Naive thymus-derived CD4-positive, alpha-beta T cell (primary cell): Measurements from ENCODE around the gene EVPL. TPM values are rescaled to one million over a fixed set of nuclear protein-coding genes. Genes with fewer than 3 reads are reported as not detected.
"Not testable (repeated sequence)": the region's sequence is repeated elsewhere in the genome, so short reads cannot be mapped to it uniquely, and the experiment has no call there.

Experiments used
- ATAC-seq: fragments of 150-1000 bp; cut with Tn5 transposase; 2 replicates; pipeline ENCODE4 v1.10.0; 2021; ENCODE audit warnings: mild to moderate bottlenecking, moderate library complexity
- CTCF ChIA-PET: fragments of 350-600 bp; sonication (Branson Sonifier 250); formaldehyde crosslinking; loops from one replicate; lab custom pipeline; 2021; ENCODE audit warnings: antibody characterized with exemption; lab: Charles Lee
- POLR2A ChIA-PET: fragments of 350-600 bp; sonication (Branson Sonifier 250); formaldehyde crosslinking; loops from one replicate; lab custom pipeline; 2021; ENCODE audit warnings: antibody characterized with exemption, inconsistent platforms; lab: Charles Lee
- DNase-seq, 9 donors: peaks; one replicate each; pipeline versions ENCODE4 v3.0.0 to v3.0.0-alpha.2; 2020 to 2022; ENCODE audit warnings: mixed read lengths in 1 of 9
- H3K27ac ChIP-seq: one replicate; pipeline ENCODE4 v1.7.0; 2013; ENCODE audit warnings: mild to moderate bottlenecking, low read depth, low read length, moderate library complexity
- H3K27me3 ChIP-seq, 2 donors: one replicate each; pipeline ENCODE4 v1.7.0; 2013; ENCODE audit warnings: low read length in 2 of 2, mild to moderate bottlenecking in 2 of 2, moderate library complexity in 2 of 2; ENCODE audit not compliant: control insufficient read depth in 2 of 2, insufficient read depth in 2 of 2
- H3K36me3 ChIP-seq, 3 experiments: 1 replicate in 2 of 3; 2 replicates in 1 of 3; pipeline ENCODE4 v1.7.0; 2013; ENCODE audit warnings: low read length in 3 of 3, mild to moderate bottlenecking in 3 of 3, moderate library complexity in 1 of 3; ENCODE audit not compliant: insufficient read depth in 3 of 3, control insufficient read depth in 2 of 3
- H3K4me1 ChIP-seq, 2 donors: one replicate each; pipeline ENCODE4 v1.7.0; 2013; ENCODE audit warnings: low read length in 2 of 2, mild to moderate bottlenecking in 2 of 2, moderate library complexity in 1 of 2; ENCODE audit not compliant: control insufficient read depth in 2 of 2, insufficient read depth in 2 of 2
- H3K4me3 ChIP-seq: 2 replicates; pipeline ENCODE4 v1.7.0; 2013; ENCODE audit warnings: mild to moderate bottlenecking, low read length
- H3K9me3 ChIP-seq, 3 experiments: 1 replicate in 2 of 3; 2 replicates in 1 of 3; pipeline ENCODE4 v1.7.0; 2013; ENCODE audit warnings: low read length in 3 of 3; ENCODE audit not compliant: control insufficient read depth in 2 of 3
- H3K27ac Mint-ChIP-seq, 9 donors: one replicate each; pipeline ENCODE4 v1.8.0; 2020 to 2022; ENCODE audit warnings: mixed read lengths in 9 of 9, mild to moderate bottlenecking in 8 of 9, moderate library complexity in 5 of 9, inconsistent platforms in 2 of 9
- H3K27me3 Mint-ChIP-seq, 5 donors: one replicate each; pipeline ENCODE4 v1.8.0; 2021 to 2022; ENCODE audit warnings: mixed read lengths in 5 of 5, mild to moderate bottlenecking in 1 of 5
- H3K36me3 Mint-ChIP-seq, 5 donors: one replicate each; pipeline ENCODE4 v1.8.0; 2020 to 2022; ENCODE audit warnings: mixed read lengths in 5 of 5, mild to moderate bottlenecking in 3 of 5, inconsistent platforms in 1 of 5
- H3K4me1 Mint-ChIP-seq, 7 donors: one replicate each; pipeline ENCODE4 v1.8.0; 2020 to 2022; ENCODE audit warnings: mixed read lengths in 7 of 7, mild to moderate bottlenecking in 3 of 7, inconsistent platforms in 1 of 7
- H3K4me3 Mint-ChIP-seq, 10 donors: one replicate each; pipeline ENCODE4 v1.8.0; 2020 to 2022; ENCODE audit warnings: mild to moderate bottlenecking in 10 of 10, mixed read lengths in 10 of 10, moderate library complexity in 6 of 10, inconsistent platforms in 2 of 10
- H3K9me3 Mint-ChIP-seq, 11 donors: one replicate each; pipeline ENCODE4 v1.8.0; 2020 to 2022; ENCODE audit warnings: mixed read lengths in 11 of 11, mild to moderate bottlenecking in 4 of 11, inconsistent platforms in 1 of 11, moderate library complexity in 1 of 11
- intact Hi-C, 2 donors: fragments of 100-400 bp; cut with micrococcal nuclease; formaldehyde crosslinking; loops; one replicate each; pipeline ENCODE4 v1.15.1; 2023
- polyA plus RNA-seq, 2 donors: library from polyadenylated mRNA; unstranded; fragments of 300-500 nt; fragmentation: Illumina TruSeq; gene quantifications; one replicate each; pipeline ENCODE4 v1.2.3, GENCODE V29; 2021
- total RNA-seq, 6 experiments: library from RNA in 5 of 6; stranded (reverse) in 5 of 6; gene quantifications; 1 replicate in 5 of 6; 2 replicates in 1 of 6; pipeline ENCODE4 v1.2.3 and lab custom pipeline; 2021 to 2026

EVPL gene
- total and polyA plus RNA-seq, 7 experiments from 2014 or later = 0.07 to 2.7 (median 0.36) TPM; not detected in 1

DNA sequence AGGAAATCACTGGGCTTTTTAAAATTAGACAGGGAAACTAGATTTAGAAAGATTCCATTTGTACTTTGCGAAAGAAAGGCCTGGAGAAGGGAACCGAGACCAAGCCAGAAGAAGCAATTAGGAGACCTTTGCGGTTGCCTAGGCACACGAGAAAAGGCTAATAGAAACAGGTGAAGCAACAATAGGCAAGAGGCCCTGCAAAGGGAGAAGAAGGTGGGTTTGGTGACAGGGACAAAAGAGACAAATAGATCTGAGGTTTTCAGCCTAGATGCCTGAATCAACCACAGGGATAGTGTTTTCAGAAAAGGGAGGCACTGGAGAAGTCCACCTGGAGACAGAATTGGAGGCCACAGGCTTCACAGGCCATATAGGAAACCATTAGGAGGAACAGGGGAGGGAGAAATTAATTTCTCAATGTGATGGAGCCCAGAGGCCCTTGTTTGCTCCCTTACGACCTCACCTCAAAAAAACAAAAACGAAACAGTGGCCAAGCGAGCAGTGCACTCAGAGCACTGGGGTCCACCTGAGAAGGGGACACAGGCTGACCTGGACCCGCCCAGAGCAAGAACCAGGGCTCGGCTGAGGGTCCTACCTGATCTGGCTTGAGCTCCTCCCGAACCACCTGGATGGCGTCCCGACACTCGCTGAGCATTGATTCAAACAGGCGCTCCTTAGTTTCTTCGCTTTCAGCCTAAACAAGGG lies 22.9 kb upstream of the EVPL start:
- H3K27ac ChIP-seq = peak overlapping the region; percentile 53
- no peak for ATAC-seq
- POLR2A ChIA-PET = interaction anchor here (1.2 kb wide), 2 partner anchors 11 to 14 kb away, joined by 3 read pairs; no protein-coding TSS in a partner anchor
- CTCF ChIA-PET = interaction anchor here (1.0 to 1.7 kb wide), 4 partner anchors 31 to 230 kb away, joined by 3 to 7 read pairs (median 4); no protein-coding TSS in a partner anchor
- H3K27me3 ChIP-seq = no peaks in the 10 kb centered on the region
- Mint-ChIP-seq H3K36me3 (peaks cover 19 to 53% (median 23%) of the 10 kb centered on the region in 5 donors), H3K27me3 (no peaks in the 10 kb centered on the region), H3K4me1 (peaks cover 9 to 38% (median 30%) of the 10 kb centered on the region in 7 donors), H3K27ac (peak overlapping the region in 5 of 9 donors; percentile 55 to 81 (median 68)), H3K9me3 (no peaks in the 10 kb centered on the region), H3K4me3 (no peak overlapping the region)
- no peaks in the 10 kb centered on the region for H3K9me3 ChIP-seq
- intact Hi-C loops = no loop called here
- no peak for DNase-seq
- no peak overlapping the region for H3K4me3 ChIP-seq
- H3K36me3 ChIP-seq = peaks cover 8 to 92% (median 30%) of the 10 kb centered on the region in 3 experiments
- H3K4me1 ChIP-seq = no peaks in the 10 kb centered on the region

DNA sequence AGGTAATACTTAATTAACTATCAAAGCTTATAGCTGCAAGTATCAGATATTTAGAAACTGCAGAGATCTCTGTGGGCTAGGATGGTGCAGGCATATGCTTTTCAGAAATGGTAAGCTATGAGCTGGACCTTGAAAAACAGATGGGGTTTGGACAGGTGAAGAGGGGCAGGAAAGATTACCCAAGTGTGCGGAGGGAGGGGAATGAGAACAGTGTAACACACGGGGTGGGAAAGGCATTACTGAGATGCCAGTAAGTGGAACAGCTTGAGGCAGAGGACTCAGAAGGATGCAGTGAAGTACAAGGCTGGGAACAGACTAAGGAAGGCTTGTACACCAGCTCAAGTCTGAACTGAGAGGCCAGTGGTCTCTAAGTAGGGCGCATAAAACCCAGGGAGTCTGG lies 22.1 kb upstream of the EVPL start:
- H3K36me3 Mint-ChIP-seq = peaks cover 22 to 59% (median 24%) of the 10 kb centered on the region in 5 donors
- CTCF ChIA-PET = interaction anchor here (0.8 to 1.5 kb wide), 4 partner anchors 16 to 231 kb away, joined by 3 to 7 read pairs (median 6); no protein-coding TSS in a partner anchor
- no peak for DNase-seq
- Histone ChIP-seq H3K27me3 (no peaks in the 10 kb centered on the region), H3K9me3 (no peaks in the 10 kb centered on the region), H3K4me1 (no peaks in the 10 kb centered on the region), H3K27ac (peak overlapping the region; percentile 53), H3K4me3 (no peak overlapping the region), H3K36me3 (peaks cover 8 to 93% (median 37%) of the 10 kb centered on the region in 3 experiments)
- peak overlapping the region in 1 of 10 donors; percentile 26 for H3K4me3 Mint-ChIP-seq
- no peaks in the 10 kb centered on the region for H3K9me3 Mint-ChIP-seq
- H3K27me3 Mint-ChIP-seq = no peaks in the 10 kb centered on the region
- no peak for ATAC-seq
- POLR2A ChIA-PET = interaction anchor here (0.8 to 1.2 kb wide), 2 partner anchors 12 to 16 kb away, joined by 3 read pairs; no protein-coding TSS in a partner anchor
- peak overlapping the region; percentile 1 to 87 (median 79) for H3K27ac Mint-ChIP-seq
- intact Hi-C loops = no loop called here
- H3K4me1 Mint-ChIP-seq = peaks cover 9 to 38% (median 30%) of the 10 kb centered on the region in 7 donors

- peaks cover 19 to 59% (median 25%) of the 10 kb centered on the region in 5 donors for H3K36me3 Mint-ChIP-seq
- CTCF ChIA-PET = interaction anchor here (0.8 to 1.5 kb wide), 4 partner anchors 16 to 231 kb away, joined by 3 to 7 read pairs (median 6); no protein-coding TSS in a partner anchor
- H3K4me3 ChIP-seq = no peak overlapping the region
Measured at GRCh38 chr17:76048711-76049110, 21.6 kb upstream of the EVPL start.

GRCh38 chr17:76048025-76048605 lies 21.0 kb upstream of the EVPL start:
- H3K27me3 ChIP-seq = no peaks in the 10 kb centered on the region
- DNase-seq = no peak
- no peaks in the 10 kb centered on the region for H3K4me1 ChIP-seq
- no peak overlapping the region for H3K4me3 ChIP-seq
- intact Hi-C loops = no loop called here
- ChIA-PET CTCF (interaction anchor here (0.9 to 1.4 kb wide), 2 partner anchors 34 to 232 kb away, joined by 3 read pairs; no protein-coding TSS in a partner anchor), POLR2A (interaction anchor here (0.6 kb wide), 1 partner anchor 16 kb away, joined by 3 read pairs; no protein-coding TSS in a partner anchor)
- Mint-ChIP-seq H3K4me1 (peaks cover 4 to 33% (median 30%) of the 10 kb centered on the region in 7 donors), H3K4me3 (no peak overlapping the region), H3K9me3 (no peaks in the 10 kb centered on the region), H3K36me3 (peaks cover 15 to 64% (median 24%) of the 10 kb centered on the region in 5 donors), H3K27me3 (no peaks in the 10 kb centered on the region), H3K27ac (peak overlapping the region; percentile 28 to 83 (median 79))
- H3K36me3 ChIP-seq = peaks cover 18 to 93% (median 42%) of the 10 kb centered on the region in 3 experiments
- peak overlapping the region; percentile 53 for H3K27ac ChIP-seq
- ATAC-seq = no peak
- H3K9me3 ChIP-seq = no peaks in the 10 kb centered on the region

More at GRCh38 chr17:76048711-76049110, 21.6 kb upstream of the EVPL start:
- H3K4me3 Mint-ChIP-seq = peak overlapping the region in 1 of 10 donors; percentile 26
- ATAC-seq (peak; percentile 73), DNase-seq (peak in 5 of 9 donors; percentile 18 to 53 (median 27))
- intact Hi-C loops = no loop called here
- peak overlapping the region in 8 of 9 donors; percentile 41 to 87 (median 79) for H3K27ac Mint-ChIP-seq
- peaks cover 7 to 34% (median 30%) of the 10 kb centered on the region in 7 donors for H3K4me1 Mint-ChIP-seq
- H3K36me3 ChIP-seq = peaks cover 12 to 93% (median 42%) of the 10 kb centered on the region in 3 experiments
- H3K27ac ChIP-seq = peak overlapping the region; percentile 53
- H3K9me3 Mint-ChIP-seq = no peaks in the 10 kb centered on the region
- no peaks in the 10 kb centered on the region for H3K27me3 ChIP-seq
- H3K9me3 ChIP-seq = no peaks in the 10 kb centered on the region
- no peaks in the 10 kb centered on the region for H3K27me3 Mint-ChIP-seq
- H3K4me1 ChIP-seq = no peaks in the 10 kb centered on the region
- POLR2A ChIA-PET = interaction anchor here (0.6 to 1.2 kb wide), 3 partner anchors 12 to 17 kb away, joined by 3 read pairs; no protein-coding TSS in a partner anchor

DNA sequence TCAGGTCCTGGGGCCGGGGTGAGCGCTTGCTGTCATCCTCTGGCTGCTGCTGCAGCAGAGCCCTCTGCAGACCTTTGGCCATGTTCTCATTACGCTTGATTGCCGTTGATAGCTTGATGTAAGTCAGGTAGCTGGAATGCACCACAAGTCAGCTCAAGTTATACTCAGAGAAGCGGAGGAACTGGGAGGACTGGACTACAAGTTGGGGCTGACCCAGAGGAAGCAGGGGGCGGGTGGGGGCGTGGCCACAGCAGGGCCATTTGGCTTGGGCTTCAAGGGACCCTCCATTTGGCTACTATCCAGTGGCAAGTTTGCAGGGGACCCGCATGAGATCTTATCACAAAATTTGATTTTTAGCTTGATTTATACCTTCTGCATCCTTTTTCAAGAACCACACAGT lies 19.0 kb upstream of the EVPL start:
- no peaks in the 10 kb centered on the region for H3K9me3 Mint-ChIP-seq
- H3K27me3 ChIP-seq = no peaks in the 10 kb centered on the region
- DNase-seq = no peak
- H3K27ac Mint-ChIP-seq = peak overlapping the region in 2 of 9 donors; percentile 9 to 45
- H3K4me3 Mint-ChIP-seq = no peak overlapping the region
- peaks cover 15 to 72% (median 24%) of the 10 kb centered on the region in 5 donors for H3K36me3 Mint-ChIP-seq
- peaks cover 3 to 30% (median 25%) of the 10 kb centered on the region in 7 donors for H3K4me1 Mint-ChIP-seq
- no peaks in the 10 kb centered on the region for H3K4me1 ChIP-seq
- no peaks in the 10 kb centered on the region for H3K27me3 Mint-ChIP-seq
- ATAC-seq = no peak
- CTCF ChIA-PET = no interaction called here
- no peak overlapping the region for H3K27ac ChIP-seq
- no peaks in the 10 kb centered on the region for H3K9me3 ChIP-seq
- intact Hi-C loops = no loop called here
- no peak overlapping the region for H3K4me3 ChIP-seq
- POLR2A ChIA-PET = interaction anchor here (1.1 kb wide), 1 partner anchor 17 kb away, joined by 3 read pairs; no protein-coding TSS in a partner anchor
- H3K36me3 ChIP-seq = peaks cover 20 to 97% (median 45%) of the 10 kb centered on the region in 3 experiments

DNA sequence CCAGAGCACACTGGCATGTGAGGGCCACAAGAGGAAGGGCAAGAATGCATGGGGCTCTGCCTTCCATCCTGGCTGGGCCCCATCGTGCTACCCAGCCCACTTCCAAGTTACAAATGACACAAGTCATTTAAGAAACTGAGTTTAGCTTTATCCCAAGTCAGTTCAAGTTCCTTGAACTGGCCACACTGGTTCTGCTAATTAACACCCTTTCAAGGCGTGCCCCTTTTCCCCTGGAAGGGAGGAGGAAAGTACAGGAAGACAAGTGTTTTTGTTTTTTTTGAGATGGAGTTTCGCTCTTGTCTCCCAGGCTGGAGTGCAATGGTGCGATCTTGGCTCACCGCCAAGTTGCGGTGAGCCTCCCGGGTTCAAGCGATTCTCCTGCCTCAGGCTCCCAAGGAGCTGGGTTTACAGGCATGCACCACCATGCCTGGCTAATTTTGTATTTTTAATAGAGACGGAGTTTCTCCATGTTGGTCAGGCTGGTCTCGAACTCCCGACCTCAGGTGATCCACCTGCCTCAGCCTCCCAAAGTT lies 17.4 kb upstream of the EVPL start:
- POLR2A ChIA-PET, H3K27me3 ChIP-seq, H3K9me3 ChIP-seq, H3K27ac ChIP-seq, intact Hi-C loops, H3K4me1 ChIP-seq, H3K4me3 Mint-ChIP-seq, ATAC-seq, DNase-seq, H3K27me3 Mint-ChIP-seq, H3K4me3 ChIP-seq, H3K9me3 Mint-ChIP-seq: not testable (repeated sequence)
- peaks cover 19 to 70% (median 25%) of the 10 kb centered on the region in 5 donors for H3K36me3 Mint-ChIP-seq
- peak overlapping the region in 2 of 9 donors; percentile 63 to 68 for H3K27ac Mint-ChIP-seq
- CTCF ChIA-PET = interaction anchor here (0.6 kb wide), 1 partner anchor 10 kb away, joined by 3 read pairs; no protein-coding TSS in a partner anchor
- H3K36me3 ChIP-seq = peaks cover 22 to 97% (median 50%) of the 10 kb centered on the region in 3 experiments
- H3K4me1 Mint-ChIP-seq = peaks cover 3 to 18% (median 15%) of the 10 kb centered on the region in 7 donors
